Measurements from ENCODE around the gene MPV17L2. TPM values are rescaled to one million over a fixed set of nuclear protein-coding genes. Genes with fewer than 3 reads are reported as not detected.

The MPV17L2 gene
- total and polyA plus RNA-seq, 2 donors (not counting 3 experiments of a cell fraction or from before 2014, with no cell fraction given) = 13.8 to 27.6 TPM

- BruUV-seq (replicated peaks) = no TSS peak
- H3K36me3 ChIP-seq (ENCODE audit: control insufficient read depth in 2 of 2, extremely low read depth in 1 of 2, insufficient read depth in 2 of 2, low read length in 2 of 2) = no peaks in the 10 kb centered on the region
- H3K9me1 ChIP-seq (replicated peaks; ENCODE audit: control insufficient read depth, extremely low read depth, insufficient read depth, low read length) = no peaks in the 10 kb centered on the region
- no peaks in the 10 kb centered on the region for H4K20me1 ChIP-seq (replicated peaks; ENCODE audit: control insufficient read depth, extremely low read depth, insufficient read depth, low read length)
- H3K79me2 ChIP-seq (ENCODE audit: control insufficient read depth, insufficient read depth, low read length) = no peaks in the 10 kb centered on the region
- H3K4me2 ChIP-seq (ENCODE audit: insufficient read depth, low read length) = no peak overlapping the region
- DNase-seq (ENCODE audit: low read depth, low spot score) (no peak), FAIRE-seq (no peak)
- no peak overlapping the region for H3K27ac ChIP-seq (ENCODE audit: insufficient read depth, low read depth, low read length)
- dilution Hi-C loops (cut with MboI; ENCODE audit: extremely low pct_ligation_motif_present, low sequenced_read_pairs) (no loop called here), intact Hi-C loops (cut with micrococcal nuclease) (no loop called here)
- ChIA-PET POLR2A (interaction anchor here (0.5 kb wide), 1 partner anchor 126 kb away, joined by 3 read pairs; no protein-coding TSS in a partner anchor), CTCF (interaction anchor here (1.9 to 3.9 kb wide), 2 partner anchors 11 to 34 kb away, joined by 10 to 18 read pairs; no protein-coding TSS in a partner anchor)
- H3K27me3 ChIP-seq (ENCODE audit: control insufficient read depth in 2 of 2, insufficient read depth in 2 of 2, low read length in 2 of 2) = peaks cover 0 to 2% of the 10 kb centered on the region in 2 experiments
- H3K9me3 ChIP-seq (replicated peaks; ENCODE audit: control insufficient read depth, insufficient read depth, low read length) = no peaks in the 10 kb centered on the region
- no peak overlapping the region for H2AFZ ChIP-seq (ENCODE audit: low read depth, low read length)
- H3K4me3 ChIP-seq (replicated peaks in 1 of 3; ENCODE audit: insufficient read depth in 1 of 3, low read depth in 1 of 3, low read length in 3 of 3) = no peak overlapping the region
- H3K4me1 ChIP-seq (ENCODE audit: control insufficient read depth, extremely low read depth, insufficient read depth, low read length) = no peaks in the 10 kb centered on the region
- H3K9ac ChIP-seq (replicated peaks; ENCODE audit: extremely low read depth, insufficient read depth, low read length) = no peak overlapping the region
- TF ChIP-seq, protein P1, sequence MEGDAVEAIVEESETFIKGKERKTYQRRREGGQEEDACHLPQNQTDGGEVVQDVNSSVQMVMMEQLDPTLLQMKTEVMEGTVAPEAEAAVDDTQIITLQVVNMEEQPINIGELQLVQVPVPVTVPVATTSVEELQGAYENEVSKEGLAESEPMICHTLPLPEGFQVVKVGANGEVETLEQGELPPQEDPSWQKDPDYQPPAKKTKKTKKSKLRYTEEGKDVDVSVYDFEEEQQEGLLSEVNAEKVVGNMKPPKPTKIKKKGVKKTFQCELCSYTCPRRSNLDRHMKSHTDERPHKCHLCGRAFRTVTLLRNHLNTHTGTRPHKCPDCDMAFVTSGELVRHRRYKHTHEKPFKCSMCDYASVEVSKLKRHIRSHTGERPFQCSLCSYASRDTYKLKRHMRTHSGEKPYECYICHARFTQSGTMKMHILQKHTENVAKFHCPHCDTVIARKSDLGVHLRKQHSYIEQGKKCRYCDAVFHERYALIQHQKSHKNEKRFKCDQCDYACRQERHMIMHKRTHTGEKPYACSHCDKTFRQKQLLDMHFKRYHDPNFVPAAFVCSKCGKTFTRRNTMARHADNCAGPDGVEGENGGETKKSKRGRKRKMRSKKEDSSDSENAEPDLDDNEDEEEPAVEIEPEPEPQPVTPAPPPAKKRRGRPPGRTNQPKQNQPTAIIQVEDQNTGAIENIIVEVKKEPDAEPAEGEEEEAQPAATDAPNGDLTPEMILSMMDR (IDR thresholded peaks at IDR 0.05; ENCODE audit: extremely low read depth in 1 of 2, insufficient read depth in 1 of 2, low read depth in 1 of 2, low read length in 2 of 2) = no peak
- no peak for TF ChIP-seq POLR2AphosphoS5 (IDR thresholded peaks at IDR 0.05; ENCODE audit: insufficient read depth, low read depth, low read length)
- no peak for TF ChIP-seq EZH2 (IDR thresholded peaks at IDR 0.05; ENCODE audit: borderline replicate concordance, low read depth, low read length, severe bottlenecking)
- TF ChIP-seq GATA2 (IDR thresholded peaks at IDR 0.05; ENCODE audit: insufficient read depth, insufficient read length, low read depth, low read length) = no peak
- no peak for TF ChIP-seq JUN (IDR thresholded peaks at IDR 0.05; ENCODE audit: borderline replicate concordance, insufficient read depth, insufficient read length, low read depth)
- TF ChIP-seq MYC (IDR thresholded peaks at IDR 0.05; ENCODE audit: low read depth, low read length) = no peak
- TF ChIP-seq POLR2A (IDR thresholded peaks at IDR 0.05; ENCODE audit: low read depth, low read length) = no peak
- TF ChIP-seq FOS (IDR thresholded peaks at IDR 0.05; ENCODE audit: borderline replicate concordance, insufficient read depth, low read length) = no peak
- no peak for TF ChIP-seq MAX (IDR thresholded peaks at IDR 0.05; ENCODE audit: insufficient read depth, insufficient read length)
Measured at GRCh38 chr19:18218600-18218999, 25.6 kb downstream of the MPV17L2 start.
